Omental fat pad (tissue), 4 donors: Measurements from ENCODE around the gene IL36B. TPM values are rescaled to one million over a fixed set of nuclear protein-coding genes. Genes with fewer than 3 reads are reported as not detected.

ENCODE experiments used
- ATAC-seq: fragments of 150-250 bp; one replicate; pipeline ENCODE4 v1.9.1; 2016; ENCODE audit warnings: mild to moderate bottlenecking, moderate library complexity; ENCODE audit not compliant: low FRiP score
- DNase-seq: peaks from one replicate; pipeline ENCODE4 v3.0.0-alpha.2; 2019; ENCODE audit warnings: low spot score
- CTCF ChIP-seq, 3 donors: fragments of 450-650 bp; IDR thresholded peaks; one replicate each; pipeline ENCODE4 v1.5.1; 2016 to 2017; ENCODE audit warnings: antibody characterized with exemption in 3 of 3, mild to moderate bottlenecking in 3 of 3, moderate library complexity in 2 of 3
- total RNA-seq, 4 donors: library from RNA; depleted of rRNA; stranded (reverse); fragments of >200 nt; gene quantifications; one replicate each; pipeline ENCODE4 v1.1.0, GENCODE V29; 2016

Gene IL36B
- total RNA-seq, 4 donors from 2014 or later = not detected

GRCh38 chr2:113075600-113075999 lies 22.9 kb upstream of the IL36B start:
- ATAC-seq = no peak
- no peak for TF ChIP-seq CTCF (IDR thresholded peaks at IDR 0.05)

GRCh38 chr2:113075030-113075429 lies 22.4 kb upstream of the IL36B start:
- DNase-seq (no peak), ATAC-seq (no peak)
- no peak for TF ChIP-seq CTCF (IDR thresholded peaks at IDR 0.05)

More at GRCh38 chr2:113075600-113075999, 22.9 kb upstream of the IL36B start:
- no peak for DNase-seq

GRCh38 chr2:113073325-113073834 lies 20.7 kb upstream of the IL36B start:
- ATAC-seq (no peak), DNase-seq (no peak)
- TF ChIP-seq CTCF (IDR thresholded peaks at IDR 0.05) = no peak

GRCh38 chr2:113072584-113072983 lies 19.9 kb upstream of the IL36B start:
- DNase-seq (no peak), ATAC-seq (no peak)
- no peak for TF ChIP-seq CTCF (IDR thresholded peaks at IDR 0.05)

GRCh38 chr2:113070606-113070975 lies 17.9 kb upstream of the IL36B start:
- no peak for DNase-seq
- no peak for TF ChIP-seq CTCF (IDR thresholded peaks at IDR 0.05)
- no peak for ATAC-seq

- TF ChIP-seq CTCF (IDR thresholded peaks at IDR 0.05) = no peak
- DNase-seq (no peak), ATAC-seq (no peak)
Measured at GRCh38 chr2:113069676-113070605, 17.3 kb upstream of the IL36B start.
